PFSK-1 (cell line): ENCODE results near the gene ELMO2.

ENCODE experiments used
- FOXP2 ChIP-seq: optimal IDR thresholded peaks from 2 replicates; pipeline ENCODE3; 2011; ENCODE audit warnings: borderline replicate concordance, control low read depth, inconsistent platforms; ENCODE audit not compliant: insufficient read depth; ENCODE audit errors: extremely low read length, extremely low read depth
- POLR2AphosphoS5 ChIP-seq: IDR thresholded peaks from 2 replicates; pipeline ENCODE4 v1.6.1; 2012; ENCODE audit warnings: low read depth, mild to moderate bottlenecking, control low read depth, low read length, moderate library complexity
- REST ChIP-seq, 2 experiments: IDR thresholded peaks; 2 replicates each; pipeline versions ENCODE4 v1.6.1 to v1.8.0; 2011 to 2012; ENCODE audit warnings: low read depth in 2 of 2, low read length in 2 of 2, control low read depth in 1 of 2, inconsistent platforms in 1 of 2, mild to moderate bottlenecking in 1 of 2, moderate library complexity in 1 of 2; ENCODE audit not compliant: insufficient read depth in 1 of 2
- SIN3A ChIP-seq: IDR thresholded peaks from 2 replicates; pipeline ENCODE4 v1.6.1; 2012; ENCODE audit warnings: mild to moderate bottlenecking, low read length, moderate library complexity, borderline replicate concordance; ENCODE audit not compliant: insufficient read depth
- TAF1 ChIP-seq: IDR thresholded peaks from 2 replicates; pipeline ENCODE4 v1.6.1; 2012; ENCODE audit warnings: low read length, control low read depth, borderline replicate concordance; ENCODE audit not compliant: insufficient read depth

GRCh38 chr20:46364670-46365486 lies 41.5 kb downstream of the ELMO2 start:
- TF ChIP-seq POLR2AphosphoS5 (no peak), TAF1 (no peak), FOXP2 (no peak), SIN3A (no peak), REST (IDR thresholded peaks at IDR 0.05; ENCODE audit: insufficient read depth in 1 of 2, low read depth in 2 of 2, low read length in 2 of 2) (no peak)
